SKM-1 treated with dmso at 0.1 percent for 144 hours (cell line): Measurements from ENCODE around the gene SDK1.
"Not testable (repeated sequence)": the region's sequence is repeated elsewhere in the genome, so short reads cannot be mapped to it uniquely, and the experiment has no call there.

Source experiments
- DNase-seq: peaks from one replicate; lab custom pipeline; 2025; ENCODE audit not compliant: unreplicated experiment; lab: John Stamatoyannopoulos, UW

SDK1 gene

GRCh38 chr7:4257146-4258111 lies 956.4 kb downstream of the SDK1 start:
- no peak for DNase-seq

- DNase-seq, result not testable (repeated sequence)
Observed at GRCh38 chr7:4260116-4260515, 959.1 kb downstream of the SDK1 start.

- DNase-seq, result no peak
Observed at GRCh38 chr7:4260867-4261600, 960.0 kb downstream of the SDK1 start.

- DNase-seq, result no peak
Observed at GRCh38 chr7:4261601-4261960, 960.5 kb downstream of the SDK1 start.

- DNase-seq, result not testable (repeated sequence)
Observed at GRCh38 chr7:4264206-4264605, 963.2 kb downstream of the SDK1 start.

DNA sequence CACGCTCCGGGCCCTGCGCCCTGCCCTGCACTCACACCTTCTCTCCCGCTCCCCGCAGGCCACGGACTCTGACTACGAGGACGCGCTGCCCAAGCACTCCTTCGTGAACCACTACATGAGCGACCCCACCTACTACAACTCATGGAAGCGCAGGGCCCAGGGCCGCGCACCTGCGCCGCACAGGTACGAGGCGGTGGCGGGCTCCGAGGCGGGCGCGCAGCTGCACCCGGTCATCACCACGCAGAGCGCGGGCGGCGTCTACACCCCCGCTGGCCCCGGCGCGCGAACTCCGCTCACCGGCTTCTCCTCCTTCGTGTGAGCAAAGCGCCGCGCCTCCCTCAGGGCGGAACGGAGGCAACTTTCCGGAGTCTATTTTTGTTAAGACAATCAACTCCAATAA lies 964.0 kb downstream of the SDK1 start:
- DNase-seq, result no peak

- no peak for DNase-seq
Observed at GRCh38 chr7:4265676-4266075, 964.6 kb downstream of the SDK1 start.

GRCh38 chr7:4266270-4267040 lies 965.4 kb downstream of the SDK1 start:
- no peak for DNase-seq

GRCh38 chr7:4267341-4268039 lies 966.4 kb downstream of the SDK1 start:
- DNase-seq, result no peak

DNA sequence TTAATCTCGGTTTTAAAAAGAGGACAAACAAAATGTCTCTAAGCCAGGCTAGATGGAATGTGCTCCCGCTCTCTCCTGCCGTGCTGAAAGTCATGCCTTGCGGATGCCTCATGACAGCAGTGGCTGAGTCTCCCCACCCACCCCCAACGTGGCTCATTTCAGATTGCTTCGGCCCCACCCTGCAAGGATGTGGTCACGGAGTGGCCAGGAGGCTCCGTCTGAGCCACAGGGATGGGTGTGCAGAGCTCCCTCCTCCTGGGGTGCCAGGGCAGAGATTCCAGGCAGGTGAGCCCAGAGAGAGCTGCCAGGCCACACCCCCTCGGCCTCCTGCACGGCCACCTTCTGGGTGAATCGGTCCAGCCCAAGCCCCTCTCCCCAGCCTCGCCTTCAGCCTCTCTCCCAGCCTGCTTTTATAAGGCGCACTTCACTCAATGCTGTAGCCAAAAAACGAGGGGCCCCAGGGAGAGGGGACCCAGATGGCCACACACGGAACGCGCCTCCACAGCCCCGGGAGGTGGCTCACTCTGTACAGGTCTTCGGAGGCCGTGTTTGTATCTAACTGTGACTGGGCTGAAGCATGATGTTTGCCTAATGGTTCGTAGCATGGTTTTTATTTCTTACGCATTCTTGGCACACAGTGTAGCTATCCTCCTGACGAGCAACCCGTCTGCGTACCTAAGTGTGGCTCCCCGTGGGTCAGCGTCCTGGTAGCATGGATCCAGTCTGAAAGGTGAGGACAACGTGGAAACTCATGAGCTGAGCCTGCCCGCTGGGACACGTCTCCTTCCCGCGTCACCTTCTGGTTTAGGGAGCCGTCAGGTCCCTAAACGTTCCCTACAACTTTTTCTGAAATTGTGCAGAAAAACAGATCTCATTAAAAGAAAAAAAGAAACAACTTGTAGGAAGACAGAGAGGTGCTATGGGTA lies 967.3 kb downstream of the SDK1 start:
- no peak for DNase-seq

- no peak for DNase-seq
Observed at GRCh38 chr7:4269086-4269485, 968.0 kb downstream of the SDK1 start.

DNA sequence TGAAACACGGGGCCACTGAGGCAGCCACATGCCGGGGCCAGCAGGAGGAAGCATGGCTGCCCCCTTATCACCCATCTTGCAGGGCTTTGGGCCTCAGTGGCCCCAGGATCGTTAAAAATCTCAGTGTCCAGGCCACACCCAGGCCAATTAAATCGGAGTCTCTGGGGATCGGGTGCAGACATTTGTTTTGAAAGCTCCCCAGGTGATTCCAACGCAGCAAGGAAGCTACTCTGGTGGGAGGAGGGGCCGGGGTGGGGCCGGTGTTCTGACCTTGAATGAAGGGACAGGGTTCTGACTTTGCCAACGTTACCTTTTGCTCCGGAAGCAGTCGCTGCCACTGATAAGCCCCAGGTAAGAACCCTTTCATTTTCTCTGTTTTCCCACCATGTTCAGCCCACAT lies 968.7 kb downstream of the SDK1 start:
- DNase-seq, result no peak

DNA sequence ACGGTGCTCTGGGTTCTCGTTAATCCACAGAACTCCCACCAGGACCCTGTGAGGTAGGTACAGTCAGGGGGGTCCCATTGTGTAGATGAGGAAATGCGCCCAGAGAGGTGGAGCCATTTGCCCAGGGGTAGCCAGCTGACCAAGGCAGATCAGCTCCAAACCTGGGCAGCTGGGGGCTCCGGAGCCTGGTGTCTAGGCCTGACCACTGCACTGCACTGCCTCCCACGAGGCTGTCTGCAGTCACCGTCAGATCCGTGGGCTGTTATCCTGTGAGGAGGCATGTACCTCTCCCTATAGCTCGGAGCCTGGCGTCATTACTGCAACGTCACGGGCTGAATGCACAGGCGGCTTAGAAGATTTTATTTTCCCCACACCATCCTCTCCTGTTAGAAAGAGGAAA lies 969.2 kb downstream of the SDK1 start:
- no peak for DNase-seq

DNA sequence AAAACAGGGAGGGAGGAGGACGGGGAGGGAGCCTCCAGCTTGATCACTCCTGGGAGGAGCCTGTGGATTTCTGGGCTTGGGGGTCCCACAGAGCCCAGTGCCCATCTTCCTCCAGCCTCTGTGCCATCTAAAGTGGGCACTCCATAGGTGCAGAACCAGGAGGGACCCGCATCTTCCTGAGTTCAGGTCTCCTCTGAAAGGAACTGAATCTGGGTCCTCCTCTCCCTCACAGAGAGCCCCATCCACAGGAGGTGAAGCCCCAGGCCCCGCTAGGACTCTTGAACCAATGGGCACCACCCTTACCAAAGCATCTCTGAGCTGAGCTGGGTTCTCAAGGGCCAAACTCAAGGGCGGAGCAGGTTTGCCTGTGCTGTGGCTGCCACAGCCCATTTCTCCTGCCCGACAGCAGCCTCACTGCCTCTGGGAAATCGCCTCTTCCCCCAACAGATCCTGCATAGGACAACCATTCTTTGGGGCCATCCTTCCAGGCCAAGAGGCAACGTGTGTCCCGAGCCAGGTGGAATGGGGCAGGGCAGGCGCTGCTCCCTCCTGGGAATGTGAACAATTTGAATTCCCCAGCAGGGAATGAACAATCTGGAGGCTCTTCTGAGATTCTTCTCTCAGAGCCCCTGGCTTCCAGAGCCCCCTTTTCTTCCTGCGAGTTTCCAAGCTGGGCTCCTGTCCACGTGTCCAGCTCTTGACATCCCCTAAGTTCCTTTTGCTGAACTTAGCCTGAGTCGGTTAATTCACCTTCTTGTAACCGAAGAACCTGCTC lies 970.1 kb downstream of the SDK1 start:
- DNase-seq, result no peak

GRCh38 chr7:4271716-4272015 lies 970.6 kb downstream of the SDK1 start:
- no peak for DNase-seq

DNA sequence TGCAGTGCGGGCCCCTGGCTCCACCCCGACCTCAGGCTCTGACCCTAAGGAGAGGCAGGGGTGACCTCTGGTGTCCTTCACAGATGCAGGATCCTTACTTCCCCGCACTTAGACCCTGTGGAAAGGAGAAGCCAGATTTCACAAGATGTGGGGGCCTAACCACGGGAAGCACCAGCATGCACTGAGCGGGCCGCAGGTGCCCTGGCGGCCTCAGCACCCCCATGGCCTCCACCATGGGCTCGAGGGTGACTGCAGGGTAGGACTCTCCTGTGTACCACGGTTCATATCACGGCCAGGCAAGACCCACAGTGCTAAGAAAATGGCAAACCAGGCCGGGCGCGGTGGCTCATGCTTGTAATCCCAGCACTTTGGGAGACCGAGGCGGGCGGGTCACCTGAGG lies 971.1 kb downstream of the SDK1 start:
- no peak for DNase-seq

- DNase-seq, result no peak
Observed at GRCh38 chr7:4273566-4274230, 972.6 kb downstream of the SDK1 start.

GRCh38 chr7:4274286-4274685 lies 973.2 kb downstream of the SDK1 start:
- DNase-seq, result no peak

DNA sequence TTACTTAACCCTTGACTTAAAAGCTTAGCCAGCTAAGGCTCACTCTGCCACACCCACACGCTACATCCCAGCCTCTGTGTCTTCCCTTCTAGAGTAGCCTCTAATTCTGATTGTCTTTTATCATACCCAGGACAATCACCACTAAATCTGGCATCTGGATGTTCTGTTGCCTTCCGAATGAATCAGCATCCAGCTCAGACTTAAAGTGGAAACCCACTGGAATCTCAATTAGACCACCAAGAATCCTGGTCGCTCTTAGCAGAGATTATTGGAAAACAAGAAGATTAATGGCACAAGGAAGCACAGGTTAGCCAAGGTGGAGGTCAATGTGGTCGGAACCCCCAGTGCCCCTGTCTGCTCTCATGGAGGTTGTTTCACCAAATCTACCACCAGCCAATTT lies 976.9 kb downstream of the SDK1 start:
- DNase-seq, result no peak
